Measurements from ENCODE around the gene LIMD2. TPM values are rescaled to one million over a fixed set of nuclear protein-coding genes. Genes with fewer than 3 reads are reported as not detected.

Gene LIMD2
- total RNA-seq, 1 donor from 2014 or later: 13.8 TPM

GRCh38 chr17:63701456-63701820 lies 1.5 kb upstream of the LIMD2 start:
- no peak for DNase-seq (ENCODE audit: low spot score)

GRCh38 chr17:63700528-63701455 lies 867 bp upstream of the LIMD2 start:
- DNase-seq (ENCODE audit: low spot score): no peak

- DNase-seq (ENCODE audit: low spot score): peak; percentile 67
These were observed 863 bp downstream of the LIMD2 start for GRCh38 chr17:63698886-63699637.

GRCh38 chr17:63698381-63698885 lies 1.5 kb downstream of the LIMD2 start:
- no peak for DNase-seq (ENCODE audit: low spot score)

- peak; percentile 64 for DNase-seq (ENCODE audit: low spot score)
These were observed 2.3 kb downstream of the LIMD2 start for GRCh38 chr17:63697341-63698286.

- no peak for DNase-seq (ENCODE audit: low spot score)
These were observed 3.5 kb downstream of the LIMD2 start for GRCh38 chr17:63696381-63696961.

GRCh38 chr17:63695889-63696288 lies 4.0 kb downstream of the LIMD2 start:
- no peak for DNase-seq (ENCODE audit: low spot score)

- no peak for DNase-seq (ENCODE audit: low spot score)
These were observed 4.8 kb downstream of the LIMD2 start for GRCh38 chr17:63694950-63695773.

- no peak for DNase-seq (ENCODE audit: low spot score)
These were observed 5.5 kb downstream of the LIMD2 start for GRCh38 chr17:63694229-63694949.

GRCh38 chr17:63693411-63694113 lies 6.4 kb downstream of the LIMD2 start:
- DNase-seq (ENCODE audit: low spot score): no peak

GRCh38 chr17:63692195-63692816 lies 7.6 kb downstream of the LIMD2 start:
- no peak for DNase-seq (ENCODE audit: low spot score)

GRCh38 chr17:63689479-63689878 lies 10.4 kb downstream of the LIMD2 start:
- no peak for DNase-seq (ENCODE audit: low spot score)

- no peak for DNase-seq (ENCODE audit: low spot score)
These were observed 11.4 kb downstream of the LIMD2 start for GRCh38 chr17:63688396-63689020.

- DNase-seq (ENCODE audit: low spot score): no peak
These were observed 13.7 kb downstream of the LIMD2 start for GRCh38 chr17:63686138-63686685.

GRCh38 chr17:63685578-63685977 lies 14.3 kb downstream of the LIMD2 start:
- DNase-seq (ENCODE audit: low spot score): no peak

- no peak for DNase-seq (ENCODE audit: low spot score)
These were observed 14.9 kb downstream of the LIMD2 start for GRCh38 chr17:63685041-63685440.

GRCh38 chr17:63682981-63683380 lies 16.9 kb downstream of the LIMD2 start:
- no peak for DNase-seq (ENCODE audit: low spot score)

- DNase-seq (ENCODE audit: low spot score): no peak
These were observed 17.5 kb downstream of the LIMD2 start for GRCh38 chr17:63682441-63682840.
